ENCODE results near the gene GPR37.

Gene GPR37

DNA sequence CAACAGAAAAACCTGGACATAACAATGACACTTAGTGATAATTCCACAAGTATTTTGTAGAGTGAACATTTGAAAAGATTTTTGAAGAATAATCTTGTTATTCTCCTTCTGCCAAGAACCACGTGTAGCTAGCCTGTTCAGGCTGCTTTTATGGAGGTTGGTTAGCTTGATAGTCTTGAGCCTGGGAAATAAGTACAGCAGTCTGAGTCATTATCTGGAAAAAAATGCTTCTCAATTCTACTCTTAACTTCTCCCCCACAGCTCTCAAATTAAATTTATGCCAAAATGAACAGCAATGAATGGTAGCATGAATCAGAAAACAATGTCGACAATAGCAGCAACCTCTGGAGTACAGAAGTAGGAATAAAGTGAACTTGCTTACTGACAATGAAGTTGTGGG is 63.2 kb downstream of the GPR37 start:
- no peaks in the 10 kb centered on the region for H3K27me3 Mint-ChIP-seq (ENCODE audit: low read depth)
- H3K36me3 Mint-ChIP-seq (ENCODE audit: low read depth), result no peaks in the 10 kb centered on the region
- peaks cover 5% of the 10 kb centered on the region for H3K9me3 Mint-ChIP-seq
- H3K4me1 Mint-ChIP-seq, result peaks cover 10% of the 10 kb centered on the region
- no peak overlapping the region for H3K27ac Mint-ChIP-seq
- TF ChIP-seq, protein P1, sequence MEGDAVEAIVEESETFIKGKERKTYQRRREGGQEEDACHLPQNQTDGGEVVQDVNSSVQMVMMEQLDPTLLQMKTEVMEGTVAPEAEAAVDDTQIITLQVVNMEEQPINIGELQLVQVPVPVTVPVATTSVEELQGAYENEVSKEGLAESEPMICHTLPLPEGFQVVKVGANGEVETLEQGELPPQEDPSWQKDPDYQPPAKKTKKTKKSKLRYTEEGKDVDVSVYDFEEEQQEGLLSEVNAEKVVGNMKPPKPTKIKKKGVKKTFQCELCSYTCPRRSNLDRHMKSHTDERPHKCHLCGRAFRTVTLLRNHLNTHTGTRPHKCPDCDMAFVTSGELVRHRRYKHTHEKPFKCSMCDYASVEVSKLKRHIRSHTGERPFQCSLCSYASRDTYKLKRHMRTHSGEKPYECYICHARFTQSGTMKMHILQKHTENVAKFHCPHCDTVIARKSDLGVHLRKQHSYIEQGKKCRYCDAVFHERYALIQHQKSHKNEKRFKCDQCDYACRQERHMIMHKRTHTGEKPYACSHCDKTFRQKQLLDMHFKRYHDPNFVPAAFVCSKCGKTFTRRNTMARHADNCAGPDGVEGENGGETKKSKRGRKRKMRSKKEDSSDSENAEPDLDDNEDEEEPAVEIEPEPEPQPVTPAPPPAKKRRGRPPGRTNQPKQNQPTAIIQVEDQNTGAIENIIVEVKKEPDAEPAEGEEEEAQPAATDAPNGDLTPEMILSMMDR (IDR thresholded peaks at IDR 0.05; ENCODE audit: unreplicated experiment in 3 of 3), result no peak
- H3K4me3 Mint-ChIP-seq, result no peak overlapping the region

DNA sequence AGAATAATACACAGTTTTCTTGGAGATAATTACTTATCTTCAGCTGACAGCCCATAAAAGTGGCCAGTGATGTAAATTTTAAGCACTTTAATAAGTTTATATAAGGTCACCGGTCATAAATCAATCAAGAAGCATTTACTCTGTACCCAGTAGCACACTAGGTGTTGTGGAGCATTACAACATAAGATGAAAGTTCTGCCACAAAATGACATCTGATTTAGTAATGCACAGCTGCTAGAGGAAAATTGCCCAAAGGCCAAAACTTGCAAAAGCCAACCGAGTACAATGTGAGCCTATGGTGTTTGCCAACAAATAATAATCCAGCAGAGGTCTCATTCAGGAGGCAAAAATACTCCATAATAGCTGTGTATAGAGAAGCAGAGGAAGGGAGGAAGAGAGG is 63.6 kb downstream of the GPR37 start:
- TF ChIP-seq, protein P1 (IDR thresholded peaks at IDR 0.05; ENCODE audit: unreplicated experiment in 3 of 3), result no peak
- Mint-ChIP-seq H3K27ac (no peak overlapping the region), H3K4me3 (no peak overlapping the region), H3K27me3 (ENCODE audit: low read depth) (no peaks in the 10 kb centered on the region), H3K9me3 (peaks cover 2% of the 10 kb centered on the region), H3K36me3 (ENCODE audit: low read depth) (no peaks in the 10 kb centered on the region), H3K4me1 (peaks cover 10% of the 10 kb centered on the region)

DNA sequence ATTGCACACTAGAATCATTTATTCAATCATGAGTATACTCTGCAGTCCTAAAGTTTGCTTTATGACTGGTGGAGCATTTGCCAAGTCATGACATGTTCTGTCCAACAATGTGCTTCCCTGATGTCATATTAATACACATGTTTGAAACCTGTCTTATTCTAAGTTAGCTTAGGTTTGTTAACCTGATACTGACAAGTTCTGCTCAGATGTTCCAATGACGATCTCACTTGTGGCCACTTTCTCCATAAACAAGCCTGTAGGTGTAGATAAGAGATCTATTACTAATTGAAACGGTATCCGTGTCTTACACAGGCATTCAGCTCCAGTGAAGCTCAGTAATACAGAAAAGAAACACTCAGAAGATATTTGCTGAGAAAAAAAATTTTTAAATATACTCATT is 64.9 kb downstream of the GPR37 start:
- Mint-ChIP-seq H3K9me3 (peaks cover 2% of the 10 kb centered on the region), H3K27me3 (ENCODE audit: low read depth) (no peaks in the 10 kb centered on the region), H3K27ac (no peak overlapping the region), H3K36me3 (ENCODE audit: low read depth) (no peaks in the 10 kb centered on the region), H3K4me3 (no peak overlapping the region), H3K4me1 (peaks cover 10% of the 10 kb centered on the region)
- TF ChIP-seq, protein P1 (IDR thresholded peaks at IDR 0.05; ENCODE audit: unreplicated experiment in 3 of 3), result no peak

DNA sequence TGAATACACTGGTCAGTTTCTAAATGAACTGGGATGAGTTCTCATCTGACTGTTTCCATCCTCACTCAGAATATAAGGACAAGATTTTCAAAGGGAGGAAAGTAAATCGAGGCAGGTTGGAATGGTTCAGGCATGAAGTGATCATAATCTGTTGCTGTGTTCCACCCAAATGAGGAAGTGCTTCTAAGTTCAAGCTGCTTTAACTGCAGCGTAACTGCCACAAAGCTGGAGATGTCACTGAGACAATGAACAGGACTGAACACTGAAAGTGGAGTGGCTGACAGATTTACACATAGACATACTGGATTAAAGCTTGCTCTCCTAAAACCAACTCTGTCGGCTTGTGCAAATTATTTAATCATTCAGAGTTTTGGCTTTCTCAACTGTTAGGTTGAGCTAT is 66.6 kb downstream of the GPR37 start:
- Mint-ChIP-seq H3K4me1 (peaks cover 10% of the 10 kb centered on the region), H3K27ac (no peak overlapping the region), H3K9me3 (peaks cover 2% of the 10 kb centered on the region), H3K36me3 (ENCODE audit: low read depth) (no peaks in the 10 kb centered on the region), H3K27me3 (ENCODE audit: low read depth) (no peaks in the 10 kb centered on the region), H3K4me3 (peak overlapping the region in 1 of 3 experiments; percentile 37)
- TF ChIP-seq, protein P1 (IDR thresholded peaks at IDR 0.05; ENCODE audit: unreplicated experiment in 3 of 3), result no peak

DNA sequence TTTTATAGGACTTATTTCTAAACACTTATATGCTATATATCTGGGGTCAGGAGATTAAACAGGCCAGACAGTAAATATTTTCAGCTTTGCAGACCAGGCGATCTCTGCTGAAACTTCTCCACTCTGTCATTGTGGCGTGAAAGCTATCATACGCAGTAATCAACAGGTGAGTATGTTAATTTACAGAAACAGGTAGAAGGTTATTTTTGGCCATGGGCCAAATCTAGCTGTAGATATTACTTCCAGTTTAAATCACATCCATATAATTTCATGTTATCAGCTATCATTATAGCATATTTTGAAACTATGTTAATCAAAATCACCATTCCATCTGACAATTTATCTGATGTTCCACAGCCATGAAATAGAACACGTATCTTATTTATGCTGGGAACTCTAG is 67.8 kb downstream of the GPR37 start:
- peaks cover 2% of the 10 kb centered on the region for H3K9me3 Mint-ChIP-seq
- H3K4me1 Mint-ChIP-seq, result peaks cover 10% of the 10 kb centered on the region
- no peak overlapping the region for H3K27ac Mint-ChIP-seq
- no peaks in the 10 kb centered on the region for H3K27me3 Mint-ChIP-seq (ENCODE audit: low read depth)
- TF ChIP-seq, protein P1 (IDR thresholded peaks at IDR 0.05; ENCODE audit: unreplicated experiment in 3 of 3), result no peak
- no peaks in the 10 kb centered on the region for H3K36me3 Mint-ChIP-seq (ENCODE audit: low read depth)
- no peak overlapping the region for H3K4me3 Mint-ChIP-seq

All from nephron (organoid).